ENCODE data around the gene FARP1. TPM values are rescaled to one million over a fixed set of nuclear protein-coding genes. Genes with fewer than 3 reads are reported as not detected.

Gene FARP1
- polyA plus RNA-seq, 1 of the 3 experiments (the other 2 are of a cell fraction): 12.0 TPM

DNA sequence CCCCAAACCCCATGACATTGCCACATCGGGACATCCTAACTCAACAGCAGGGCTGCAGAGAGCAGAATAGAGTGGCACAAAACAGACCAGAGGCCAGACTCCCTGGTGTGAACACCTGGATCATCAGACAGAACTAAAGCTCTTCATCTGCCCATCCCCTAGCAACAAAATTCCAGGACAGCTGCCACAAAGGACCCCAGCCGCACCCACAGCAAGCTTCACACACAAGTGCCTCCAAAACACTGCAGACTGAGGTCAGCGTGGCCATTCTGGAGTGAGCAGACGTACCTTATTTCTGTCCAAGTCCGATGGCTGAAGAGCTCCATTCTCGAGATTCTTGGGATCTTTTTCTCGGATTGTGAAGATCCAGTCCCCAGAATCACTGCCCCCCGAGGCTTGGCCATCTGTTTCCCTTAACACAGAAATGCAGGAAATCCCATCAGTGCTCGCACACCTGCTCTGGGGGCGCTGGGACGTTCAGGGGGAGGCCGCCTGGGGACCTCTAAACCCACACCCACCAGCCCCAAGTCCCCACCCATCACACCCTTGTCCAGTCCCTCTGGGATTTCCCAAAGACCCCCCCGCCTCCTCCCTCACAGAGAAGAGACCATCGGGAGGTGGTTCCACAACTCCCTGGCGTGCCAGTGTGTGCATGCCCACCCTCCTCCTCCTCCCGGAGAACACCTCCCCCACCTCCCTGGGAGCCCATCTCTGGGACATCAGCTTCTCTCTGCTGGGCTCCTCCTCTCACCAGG lies 318.8 kb downstream of the FARP1 start:
- Histone ChIP-seq H3K27me3 (ENCODE audit: insufficient read depth) (no peaks in the 10 kb centered on the region), H3K9ac (no peak overlapping the region), H2AFZ (ENCODE audit: low read depth) (no peak overlapping the region), H3K79me2 (ENCODE audit: insufficient read depth) (peaks cover 7% of the 10 kb centered on the region; the same call in 1 of the 2 replicates), H3K36me3 (replicated peaks in 1 of 2; ENCODE audit: control insufficient read depth in 1 of 2, insufficient read depth in 2 of 2, low read length in 1 of 2) (peaks cover 4 to 61% of the 10 kb centered on the region in 2 experiments), H4K20me1 (ENCODE audit: insufficient read depth) (no peaks in the 10 kb centered on the region), H3K4me3 (ENCODE audit: low read depth in 2 of 2, low read length in 1 of 2) (no peak overlapping the region), H3F3A (replicated peaks; ENCODE audit: insufficient read depth) (no peaks in the 10 kb centered on the region), H3K27ac (ENCODE audit: low read depth in 2 of 2, low read length in 1 of 2) (no peak overlapping the region), H3K4me1 (ENCODE audit: control insufficient read depth in 1 of 2, insufficient read depth in 2 of 2, low read depth in 1 of 2, low read length in 1 of 2) (peaks cover 0 to 4% of the 10 kb centered on the region in 2 experiments; a peak in 1 of 4 replicates), H3K9me2 (no peaks in the 10 kb centered on the region), H3K4me2 (no peak overlapping the region), H3K9me3 (no peaks in the 10 kb centered on the region)
- 91% methylated on average over 10 of the region's 16 CpGs for WGBS (ENCODE audit: low lambda C conversion rate)
- TF ChIP-seq, protein P1, sequence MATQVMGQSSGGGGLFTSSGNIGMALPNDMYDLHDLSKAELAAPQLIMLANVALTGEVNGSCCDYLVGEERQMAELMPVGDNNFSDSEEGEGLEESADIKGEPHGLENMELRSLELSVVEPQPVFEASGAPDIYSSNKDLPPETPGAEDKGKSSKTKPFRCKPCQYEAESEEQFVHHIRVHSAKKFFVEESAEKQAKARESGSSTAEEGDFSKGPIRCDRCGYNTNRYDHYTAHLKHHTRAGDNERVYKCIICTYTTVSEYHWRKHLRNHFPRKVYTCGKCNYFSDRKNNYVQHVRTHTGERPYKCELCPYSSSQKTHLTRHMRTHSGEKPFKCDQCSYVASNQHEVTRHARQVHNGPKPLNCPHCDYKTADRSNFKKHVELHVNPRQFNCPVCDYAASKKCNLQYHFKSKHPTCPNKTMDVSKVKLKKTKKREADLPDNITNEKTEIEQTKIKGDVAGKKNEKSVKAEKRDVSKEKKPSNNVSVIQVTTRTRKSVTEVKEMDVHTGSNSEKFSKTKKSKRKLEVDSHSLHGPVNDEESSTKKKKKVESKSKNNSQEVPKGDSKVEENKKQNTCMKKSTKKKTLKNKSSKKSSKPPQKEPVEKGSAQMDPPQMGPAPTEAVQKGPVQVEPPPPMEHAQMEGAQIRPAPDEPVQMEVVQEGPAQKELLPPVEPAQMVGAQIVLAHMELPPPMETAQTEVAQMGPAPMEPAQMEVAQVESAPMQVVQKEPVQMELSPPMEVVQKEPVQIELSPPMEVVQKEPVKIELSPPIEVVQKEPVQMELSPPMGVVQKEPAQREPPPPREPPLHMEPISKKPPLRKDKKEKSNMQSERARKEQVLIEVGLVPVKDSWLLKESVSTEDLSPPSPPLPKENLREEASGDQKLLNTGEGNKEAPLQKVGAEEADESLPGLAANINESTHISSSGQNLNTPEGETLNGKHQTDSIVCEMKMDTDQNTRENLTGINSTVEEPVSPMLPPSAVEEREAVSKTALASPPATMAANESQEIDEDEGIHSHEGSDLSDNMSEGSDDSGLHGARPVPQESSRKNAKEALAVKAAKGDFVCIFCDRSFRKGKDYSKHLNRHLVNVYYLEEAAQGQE (IDR thresholded peaks at IDR 0.05; ENCODE audit: low read depth, low read length): no peak
- no peak for TF ChIP-seq ELF1 (IDR thresholded peaks at IDR 0.05)
- TF ChIP-seq RFX5 (IDR thresholded peaks at IDR 0.05; ENCODE audit: low read length): no peak
- TF ChIP-seq FOXM1 (IDR thresholded peaks at IDR 0.05; ENCODE audit: low read depth): no peak
- TF ChIP-seq EZH2phosphoT487 (IDR thresholded peaks at IDR 0.05; ENCODE audit: borderline replicate concordance, low read depth): no peak
- TF ChIP-seq, protein P2, sequence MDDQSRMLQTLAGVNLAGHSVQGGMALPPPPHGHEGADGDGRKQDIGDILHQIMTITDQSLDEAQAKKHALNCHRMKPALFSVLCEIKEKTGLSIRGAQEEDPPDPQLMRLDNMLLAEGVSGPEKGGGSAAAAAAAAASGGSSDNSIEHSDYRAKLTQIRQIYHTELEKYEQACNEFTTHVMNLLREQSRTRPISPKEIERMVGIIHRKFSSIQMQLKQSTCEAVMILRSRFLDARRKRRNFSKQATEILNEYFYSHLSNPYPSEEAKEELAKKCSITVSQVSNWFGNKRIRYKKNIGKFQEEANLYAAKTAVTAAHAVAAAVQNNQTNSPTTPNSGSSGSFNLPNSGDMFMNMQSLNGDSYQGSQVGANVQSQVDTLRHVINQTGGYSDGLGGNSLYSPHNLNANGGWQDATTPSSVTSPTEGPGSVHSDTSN (IDR thresholded peaks at IDR 0.05): no peak
- no peak for TF ChIP-seq GATA2 (CRISPR knock-in tag; IDR thresholded peaks at IDR 0.05)
- no peak for TF ChIP-seq NRF1 (IDR thresholded peaks at IDR 0.05; ENCODE audit: low read depth, low read length)
- ChIA-PET POLR2A (no interaction called here), CTCF (interaction anchor here (1.3 kb wide), 2 partner anchors 14 to 192 kb away, joined by 4 to 5 read pairs; no protein-coding TSS in a partner anchor)
- no peak for DNase-seq

DNA sequence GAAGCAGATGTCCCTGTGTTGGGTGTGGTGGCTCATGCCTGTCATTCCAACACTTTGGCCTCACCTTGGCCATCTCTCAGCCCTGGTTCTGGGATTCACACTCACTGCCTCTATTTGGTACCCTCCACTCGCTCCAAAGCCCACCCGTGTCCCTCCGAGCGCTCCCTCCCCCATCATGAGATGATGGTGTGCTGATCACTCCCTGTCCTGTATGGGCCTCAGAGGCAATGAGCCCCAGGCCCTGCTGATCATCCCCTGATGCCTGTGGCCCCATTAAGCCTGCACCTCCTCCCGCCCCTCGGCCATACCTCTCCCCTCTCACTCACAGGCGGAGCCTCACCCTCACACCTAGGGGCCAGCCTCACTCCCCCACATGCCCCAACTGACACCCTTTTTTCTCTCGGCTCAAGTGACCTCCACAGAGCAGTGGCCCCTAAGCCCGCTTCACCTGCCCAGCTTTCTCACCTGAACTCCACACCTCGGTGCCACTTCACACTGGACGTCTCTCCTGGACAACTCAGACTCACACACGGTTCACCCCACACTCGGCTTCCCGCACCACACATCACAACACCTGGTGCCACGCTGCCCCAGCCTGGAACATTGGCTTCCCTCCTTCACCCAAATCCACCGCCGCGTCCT lies 319.5 kb downstream of the FARP1 start:
- POLR2A ChIA-PET: no interaction called here
- DNase-seq: no peak
- Histone ChIP-seq H2AFZ (ENCODE audit: low read depth) (no peak overlapping the region), H3K9me2 (no peaks in the 10 kb centered on the region), H3K27me3 (ENCODE audit: insufficient read depth) (no peaks in the 10 kb centered on the region), H3F3A (replicated peaks; ENCODE audit: insufficient read depth) (no peaks in the 10 kb centered on the region), H3K4me3 (ENCODE audit: low read depth in 2 of 2, low read length in 1 of 2) (no peak overlapping the region), H3K79me2 (ENCODE audit: insufficient read depth) (peaks cover 7% of the 10 kb centered on the region; the same call in 1 of the 2 replicates), H3K9me3 (no peaks in the 10 kb centered on the region), H3K9ac (no peak overlapping the region), H4K20me1 (ENCODE audit: insufficient read depth) (no peaks in the 10 kb centered on the region), H3K4me1 (ENCODE audit: control insufficient read depth in 1 of 2, insufficient read depth in 2 of 2, low read depth in 1 of 2, low read length in 1 of 2) (peaks cover 0 to 4% of the 10 kb centered on the region in 2 experiments; a peak in 1 of 4 replicates), H3K4me2 (no peak overlapping the region), H3K36me3 (replicated peaks in 1 of 2; ENCODE audit: control insufficient read depth in 1 of 2, insufficient read depth in 2 of 2, low read length in 1 of 2) (peaks cover 4 to 57% of the 10 kb centered on the region in 2 experiments), H3K27ac (ENCODE audit: low read depth in 2 of 2, low read length in 1 of 2) (no peak overlapping the region)
- WGBS (ENCODE audit: low lambda C conversion rate): 94% methylated on average over 18 of the region's 18 CpGs
- TF ChIP-seq MXI1 (IDR thresholded peaks at IDR 0.05; ENCODE audit: low read depth, low read length) (no peak), NRF1 (IDR thresholded peaks at IDR 0.05; ENCODE audit: low read depth, low read length) (no peak), FOSL2 (IDR thresholded peaks at IDR 0.05; ENCODE audit: borderline replicate concordance, low read depth) (no peak), MEF2A (IDR thresholded peaks at IDR 0.05; ENCODE audit: borderline replicate concordance, low read depth) (no peak), POLR2AphosphoS5 (IDR thresholded peaks at IDR 0.05; ENCODE audit: low read depth, low read length) (no peak)
- TF ChIP-seq, protein P3, sequence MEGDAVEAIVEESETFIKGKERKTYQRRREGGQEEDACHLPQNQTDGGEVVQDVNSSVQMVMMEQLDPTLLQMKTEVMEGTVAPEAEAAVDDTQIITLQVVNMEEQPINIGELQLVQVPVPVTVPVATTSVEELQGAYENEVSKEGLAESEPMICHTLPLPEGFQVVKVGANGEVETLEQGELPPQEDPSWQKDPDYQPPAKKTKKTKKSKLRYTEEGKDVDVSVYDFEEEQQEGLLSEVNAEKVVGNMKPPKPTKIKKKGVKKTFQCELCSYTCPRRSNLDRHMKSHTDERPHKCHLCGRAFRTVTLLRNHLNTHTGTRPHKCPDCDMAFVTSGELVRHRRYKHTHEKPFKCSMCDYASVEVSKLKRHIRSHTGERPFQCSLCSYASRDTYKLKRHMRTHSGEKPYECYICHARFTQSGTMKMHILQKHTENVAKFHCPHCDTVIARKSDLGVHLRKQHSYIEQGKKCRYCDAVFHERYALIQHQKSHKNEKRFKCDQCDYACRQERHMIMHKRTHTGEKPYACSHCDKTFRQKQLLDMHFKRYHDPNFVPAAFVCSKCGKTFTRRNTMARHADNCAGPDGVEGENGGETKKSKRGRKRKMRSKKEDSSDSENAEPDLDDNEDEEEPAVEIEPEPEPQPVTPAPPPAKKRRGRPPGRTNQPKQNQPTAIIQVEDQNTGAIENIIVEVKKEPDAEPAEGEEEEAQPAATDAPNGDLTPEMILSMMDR (IDR thresholded peaks at IDR 0.05): no peak
- CTCF ChIA-PET: interaction anchor here (1.3 kb wide), 1 partner anchor 14 kb away, joined by 4 read pairs; no protein-coding TSS in a partner anchor
